Measurements from ENCODE around the gene GBF1. TPM values are rescaled to one million over a fixed set of nuclear protein-coding genes. Genes with fewer than 3 reads are reported as not detected.

The GBF1 gene
- total and polyA plus RNA-seq, 8 donors: 5.7 to 47.3 (median 21.9) TPM

- H3K4me1 ChIP-seq: peaks cover 32 to 56% (median 47%) of the 10 kb centered on the region in 4 donors
- H3K4me3 ChIP-seq: peak overlapping the region in 2 of 4 donors; percentile 95 to 96
- WGBS, 5 donors: 90 to 94% (median 92%) methylated on average over 13 of the region's 13 CpGs
- peak overlapping the region in 2 of 5 donors; percentile 94 to 98 for H3K27ac ChIP-seq
- peaks cover 0 to 28% (median 21%) of the 10 kb centered on the region in 4 donors for H3K36me3 ChIP-seq
- no peaks in the 10 kb centered on the region for H3K9me3 ChIP-seq
- H3K27me3 ChIP-seq: peaks cover 0 to 12% (median 10%) of the 10 kb centered on the region in 3 donors
- no peak for TF ChIP-seq CTCF (IDR thresholded peaks at IDR 0.05)
- TF ChIP-seq EP300 (IDR thresholded peaks at IDR 0.05): no peak
- TF ChIP-seq POLR2A (IDR thresholded peaks at IDR 0.05): no peak
- no peak for TF ChIP-seq POLR2AphosphoS5 (IDR thresholded peaks at IDR 0.05)
- intact Hi-C loops (cut with DNase I; ENCODE audit: low total_unique reads): no loop called here
- DNase-seq: no peak
Observed at GRCh38 chr10:102423372-102423968, 178.1 kb downstream of the GBF1 start.

- Histone ChIP-seq H3K9me3 (no peaks in the 10 kb centered on the region), H3K27me3 (peaks cover 0 to 5% (median 3%) of the 10 kb centered on the region in 3 donors), H3K36me3 (peaks cover 0 to 28% (median 21%) of the 10 kb centered on the region in 4 donors), H3K4me3 (no peak overlapping the region), H3K4me1 (peaks cover 29 to 49% (median 41%) of the 10 kb centered on the region in 4 donors), H3K27ac (no peak overlapping the region)
- intact Hi-C loops (cut with DNase I; ENCODE audit: low total_unique reads): no loop called here
- DNase-seq: no peak
- TF ChIP-seq POLR2AphosphoS5 (IDR thresholded peaks at IDR 0.05) (no peak), EP300 (IDR thresholded peaks at IDR 0.05) (no peak), POLR2A (IDR thresholded peaks at IDR 0.05) (no peak), CTCF (IDR thresholded peaks at IDR 0.05) (no peak)
- WGBS, 5 donors: 80 to 93% (median 91%) methylated on average over 9 of the region's 9 CpGs
Observed at GRCh38 chr10:102424145-102424544, 178.8 kb downstream of the GBF1 start.

DNA sequence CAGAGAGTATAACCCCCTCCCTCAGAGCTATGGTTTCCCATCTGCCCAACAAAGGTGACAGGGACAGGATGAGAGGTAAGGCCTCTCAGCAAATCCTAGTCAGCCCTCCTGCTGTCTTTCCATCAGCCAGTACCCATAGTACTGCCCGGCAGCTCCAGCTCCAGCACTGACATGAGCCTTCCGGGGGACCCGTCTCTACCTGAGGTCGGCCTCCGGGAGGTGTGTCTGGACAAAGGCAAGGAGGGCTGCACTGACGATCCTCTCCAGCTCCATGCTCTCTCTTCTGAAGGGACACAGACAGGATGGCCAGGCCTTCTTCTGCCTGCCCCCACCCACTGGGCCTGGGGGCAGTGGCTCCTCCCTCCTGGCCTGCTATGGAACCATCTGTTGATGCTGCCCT lies 179.6 kb downstream of the GBF1 start:
- intact Hi-C loops (cut with DNase I; ENCODE audit: low total_unique reads): no loop called here
- Histone ChIP-seq H3K9me3 (no peaks in the 10 kb centered on the region), H3K36me3 (peaks cover 0 to 28% (median 21%) of the 10 kb centered on the region in 4 donors), H3K4me1 (peaks cover 21 to 41% (median 33%) of the 10 kb centered on the region in 4 donors), H3K27me3 (no peaks in the 10 kb centered on the region), H3K27ac (no peak overlapping the region), H3K4me3 (no peak overlapping the region)
- TF ChIP-seq POLR2AphosphoS5 (IDR thresholded peaks at IDR 0.05) (no peak), POLR2A (IDR thresholded peaks at IDR 0.05) (no peak), CTCF (IDR thresholded peaks at IDR 0.05) (no peak), EP300 (IDR thresholded peaks at IDR 0.05) (no peak)
- WGBS, 5 donors: 85 to 88% (median 86%) methylated on average over 6 of the region's 6 CpGs; no CpG with 5 or more reads in 1 of the 5 donors
- no peak for DNase-seq

- Histone ChIP-seq H3K27me3 (no peaks in the 10 kb centered on the region), H3K4me1 (peaks cover 16 to 36% (median 28%) of the 10 kb centered on the region in 4 donors), H3K9me3 (no peaks in the 10 kb centered on the region), H3K4me3 (no peak overlapping the region), H3K27ac (no peak overlapping the region), H3K36me3 (peaks cover 0 to 28% (median 21%) of the 10 kb centered on the region in 4 donors)
- 63 to 100% (median 89%) methylated on average over 1 of the region's 1 CpG for WGBS, 5 donors
- TF ChIP-seq POLR2A (IDR thresholded peaks at IDR 0.05): no peak
- no peak for TF ChIP-seq POLR2AphosphoS5 (IDR thresholded peaks at IDR 0.05)
- intact Hi-C loops (cut with DNase I; ENCODE audit: low total_unique reads): no loop called here
- DNase-seq: no peak
Observed at GRCh38 chr10:102425444-102425843, 180.1 kb downstream of the GBF1 start.

GRCh38 chr10:102426803-102427287 lies 181.5 kb downstream of the GBF1 start:
- peaks cover 0 to 28% (median 21%) of the 10 kb centered on the region in 4 donors for H3K36me3 ChIP-seq
- H3K9me3 ChIP-seq: no peaks in the 10 kb centered on the region
- TF ChIP-seq POLR2A (IDR thresholded peaks at IDR 0.05): no peak
- no peak for TF ChIP-seq EP300 (IDR thresholded peaks at IDR 0.05)
- no peak for TF ChIP-seq POLR2AphosphoS5 (IDR thresholded peaks at IDR 0.05)
- no peak for TF ChIP-seq CTCF (IDR thresholded peaks at IDR 0.05)
- H3K27me3 ChIP-seq: no peaks in the 10 kb centered on the region
- intact Hi-C loops (cut with DNase I; ENCODE audit: low total_unique reads): no loop called here
- WGBS, 5 donors: 82 to 92% (median 86%) methylated on average over 7 of the region's 7 CpGs
- no peak overlapping the region for H3K27ac ChIP-seq
- peaks cover 20 to 44% (median 32%) of the 10 kb centered on the region in 4 donors for H3K4me1 ChIP-seq
- DNase-seq: no peak
- no peak overlapping the region for H3K4me3 ChIP-seq

Data from stomach (tissue), 9 donors.